HG02885 (cell line): ENCODE data around the gene ANO3.

Experiments used
- ATAC-seq: cut with Tn5 transposase; IDR thresholded peaks from one replicate; pipeline ENCODE4 v1.9.1; 2021; ENCODE audit warnings: mild to moderate bottlenecking; ENCODE audit not compliant: unreplicated experiment, poor library complexity

The ANO3 gene

DNA sequence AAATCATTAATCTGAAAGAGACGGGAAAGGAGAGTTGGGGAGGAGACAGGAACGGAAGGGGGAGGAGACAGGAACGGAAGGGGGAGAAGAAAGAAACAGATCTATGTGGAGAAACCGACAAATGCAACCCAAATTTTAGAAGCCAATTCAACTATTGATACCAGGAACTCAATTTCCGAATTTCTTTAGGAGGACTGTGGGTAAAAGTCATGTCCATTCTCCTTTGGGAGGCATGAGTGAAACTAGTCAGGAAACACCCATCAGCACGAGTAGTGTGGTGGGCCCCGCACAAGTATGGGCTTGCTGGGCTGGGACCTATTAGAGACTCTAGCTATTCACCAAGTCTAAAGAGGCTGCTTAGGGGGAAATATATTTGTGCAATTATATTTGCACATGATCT is 18.1 kb downstream of the ANO3 start:
- ATAC-seq, result no peak

DNA sequence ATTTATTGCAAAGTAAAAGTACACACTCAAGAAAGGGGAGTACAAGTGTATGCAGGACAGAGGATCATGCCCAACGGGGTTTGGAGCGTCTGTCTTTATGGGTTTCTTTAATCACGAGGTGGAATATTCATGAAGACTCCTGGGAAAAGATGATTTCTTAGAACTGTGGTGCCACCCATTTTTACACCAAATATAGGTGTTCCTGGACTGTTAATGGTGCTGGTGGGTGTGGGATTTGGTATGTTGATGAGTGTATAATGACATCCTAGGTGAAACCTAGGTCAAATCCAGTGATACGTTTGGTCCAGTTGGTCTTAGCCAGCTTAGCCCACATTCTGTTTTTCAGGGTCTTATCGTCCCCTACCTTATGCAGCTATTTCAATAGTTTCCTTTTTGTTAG is 21.1 kb downstream of the ANO3 start:
- no peak for ATAC-seq

DNA sequence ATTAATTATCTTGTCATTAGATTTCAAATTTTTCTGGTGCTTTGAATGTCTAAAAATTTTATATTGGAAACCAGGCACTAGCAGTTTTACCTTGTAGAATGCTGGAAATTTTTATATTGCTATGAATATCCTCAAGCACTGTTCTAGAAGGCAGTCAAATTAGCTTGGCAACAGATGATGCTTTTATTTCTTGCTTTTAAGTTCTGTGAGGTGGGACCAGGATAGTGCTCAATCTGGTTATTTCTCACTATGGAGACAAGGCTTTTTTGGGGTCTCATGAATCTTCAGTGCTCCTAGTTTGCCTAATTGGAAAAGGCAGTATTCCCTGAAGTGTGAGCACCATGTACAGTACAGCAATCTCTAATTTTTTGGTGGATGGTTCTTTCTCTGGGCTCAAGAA is 27.1 kb downstream of the ANO3 start:
- no peak for ATAC-seq

- ATAC-seq, result no peak
Observed at GRCh38 chr11:26365284-26365683, 33.4 kb downstream of the ANO3 start.

GRCh38 chr11:26377619-26378018 is 45.7 kb downstream of the ANO3 start:
- ATAC-seq, result no peak

DNA sequence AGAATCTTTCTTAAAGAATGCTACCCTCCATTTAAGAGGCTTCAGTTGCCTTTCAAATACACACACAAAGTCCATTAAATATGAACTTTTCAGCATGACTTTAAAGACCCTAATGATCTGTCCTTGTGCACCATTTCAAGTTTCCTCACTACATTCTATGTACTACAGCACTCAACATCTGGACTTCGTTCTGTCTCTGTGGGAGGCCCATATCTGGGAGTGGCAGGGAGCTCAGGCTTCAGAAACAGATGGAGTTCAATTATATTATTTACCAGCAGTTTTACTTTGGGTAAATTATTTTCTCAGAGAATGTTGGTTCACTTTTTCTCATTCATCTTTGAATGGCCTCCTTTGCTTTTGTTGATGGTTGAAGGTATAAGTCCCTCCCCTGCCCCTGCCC is 67.4 kb downstream of the ANO3 start:
- no peak for ATAC-seq

DNA sequence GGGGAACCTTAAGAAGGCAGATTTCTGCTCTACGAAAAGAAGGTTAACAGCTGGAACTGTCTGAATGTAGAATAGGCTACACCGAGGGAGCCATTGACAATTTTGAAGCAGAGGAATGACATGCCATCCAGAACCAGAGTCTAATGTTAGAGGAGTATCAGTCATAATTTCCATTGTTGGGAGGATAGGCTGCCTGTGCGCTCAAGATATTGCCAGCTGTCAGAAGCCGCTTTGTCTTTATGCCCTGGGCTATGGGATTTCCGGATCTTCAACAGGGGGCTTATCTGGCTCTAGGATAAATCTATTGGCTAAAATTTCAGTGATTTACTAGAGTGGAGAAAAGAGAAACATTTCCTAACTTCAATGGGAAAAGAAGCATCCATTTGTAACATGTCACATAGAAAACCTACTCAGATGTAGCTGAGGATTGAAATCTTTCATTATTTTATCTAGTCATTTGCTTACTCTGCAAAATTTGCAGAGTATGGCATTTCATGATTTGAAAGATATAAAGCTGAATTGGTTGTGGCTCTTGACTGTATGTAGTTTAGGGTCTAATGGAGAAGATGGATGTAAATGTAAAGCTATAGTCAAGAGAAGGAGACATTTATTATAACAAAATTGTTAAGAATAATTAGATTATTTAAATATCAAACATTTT is 78.9 kb downstream of the ANO3 start:
- no peak for ATAC-seq

DNA sequence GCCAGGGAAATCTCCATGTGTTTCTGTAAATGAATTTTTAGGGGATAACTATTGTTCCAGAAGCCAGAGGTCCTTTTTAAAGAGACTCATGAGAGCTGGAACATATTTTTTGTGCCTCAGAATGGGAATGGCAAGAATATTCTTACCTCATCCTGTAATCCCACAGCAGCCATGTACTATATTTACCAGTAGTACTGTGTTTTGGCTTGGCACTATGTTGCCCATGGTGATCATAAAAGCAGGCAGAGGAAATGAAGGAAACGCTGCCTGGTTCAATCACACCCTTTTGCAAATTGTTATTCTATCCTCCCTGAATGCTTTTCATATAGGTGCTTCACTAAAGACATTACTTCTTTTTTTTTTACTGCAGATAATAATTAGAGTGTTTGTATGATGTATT is 81.0 kb downstream of the ANO3 start:
- no peak for ATAC-seq

GRCh38 chr11:26418386-26418912 is 86.5 kb downstream of the ANO3 start:
- ATAC-seq, result no peak

- no peak for ATAC-seq
Observed at GRCh38 chr11:26420331-26420730, 88.4 kb downstream of the ANO3 start.

DNA sequence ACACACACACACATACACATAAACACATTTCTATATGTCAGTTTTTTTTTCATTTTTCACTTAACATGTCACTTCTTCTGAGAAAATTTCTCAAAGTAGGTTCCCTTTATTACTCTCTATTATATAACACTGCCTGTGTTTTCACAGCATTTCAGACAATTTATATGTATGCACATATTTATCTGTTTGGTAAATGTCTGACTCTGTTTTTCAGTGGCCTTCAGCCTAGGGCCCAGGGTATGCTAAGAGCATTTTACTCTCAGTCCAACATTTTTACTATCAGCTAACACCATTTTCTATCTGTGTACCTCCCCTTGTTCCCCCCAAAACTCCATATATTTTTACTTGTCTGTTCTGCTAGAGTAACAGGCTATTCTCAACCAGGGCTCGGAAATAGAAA is 92.3 kb downstream of the ANO3 start:
- no peak for ATAC-seq

- no peak for ATAC-seq
Observed at GRCh38 chr11:26439854-26440253, 107.9 kb downstream of the ANO3 start.

DNA sequence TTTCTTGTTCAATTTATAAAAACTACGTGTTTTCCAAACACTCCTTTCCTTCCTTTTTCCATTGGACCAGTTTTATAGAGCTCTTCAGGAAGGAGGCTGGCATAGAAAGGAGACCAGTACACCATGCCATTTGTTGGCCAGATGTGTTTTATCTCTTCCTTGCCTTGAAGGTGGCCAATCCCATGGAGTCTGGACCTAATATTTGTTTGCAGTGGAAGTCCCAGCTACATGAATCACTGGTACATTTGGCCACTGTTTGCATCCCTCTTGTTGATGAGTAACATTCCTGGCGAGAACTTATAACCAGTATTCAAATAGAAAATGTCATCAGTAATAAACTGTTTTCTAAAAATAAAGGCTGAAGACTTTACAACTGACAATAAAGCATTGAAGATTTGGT is 110.2 kb downstream of the ANO3 start:
- ATAC-seq, result no peak

DNA sequence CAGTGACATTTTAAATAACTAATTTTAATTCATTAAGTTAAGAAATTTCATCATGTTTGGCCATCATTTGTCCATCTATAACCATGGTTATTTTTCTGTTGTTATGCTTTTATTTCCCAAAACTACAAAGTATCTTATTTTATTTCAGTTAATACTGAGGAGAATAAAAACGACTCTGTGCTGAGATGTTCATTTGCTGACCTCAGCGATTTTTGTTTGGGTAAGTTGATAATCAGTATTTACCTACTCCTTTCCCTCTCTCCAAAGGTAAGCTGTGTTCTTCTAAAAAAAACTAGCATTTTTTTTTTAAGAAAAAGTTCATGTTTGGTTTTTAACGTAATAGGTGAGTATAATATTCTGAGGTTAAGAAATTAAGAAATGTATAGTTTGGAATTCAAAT is 111.7 kb downstream of the ANO3 start:
- no peak for ATAC-seq

DNA sequence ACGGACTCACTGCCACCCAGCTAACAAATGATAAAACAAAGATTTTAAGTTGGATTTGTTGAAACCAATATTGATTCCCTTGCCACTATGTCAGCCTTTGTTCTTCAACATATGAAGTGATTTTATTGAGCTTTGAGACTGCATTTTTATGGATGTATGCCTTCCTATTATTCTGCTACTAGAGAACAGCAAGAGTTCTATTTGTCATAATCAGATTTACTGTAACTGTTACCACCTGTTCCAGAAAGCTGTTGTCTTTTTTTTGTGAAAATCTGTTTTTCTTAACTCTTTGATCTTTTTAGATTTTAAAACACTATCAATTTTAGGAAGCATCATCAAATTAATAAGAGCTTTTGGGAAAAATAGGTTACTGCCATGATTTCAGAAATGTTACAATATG is 125.7 kb downstream of the ANO3 start:
- ATAC-seq, result no peak

DNA sequence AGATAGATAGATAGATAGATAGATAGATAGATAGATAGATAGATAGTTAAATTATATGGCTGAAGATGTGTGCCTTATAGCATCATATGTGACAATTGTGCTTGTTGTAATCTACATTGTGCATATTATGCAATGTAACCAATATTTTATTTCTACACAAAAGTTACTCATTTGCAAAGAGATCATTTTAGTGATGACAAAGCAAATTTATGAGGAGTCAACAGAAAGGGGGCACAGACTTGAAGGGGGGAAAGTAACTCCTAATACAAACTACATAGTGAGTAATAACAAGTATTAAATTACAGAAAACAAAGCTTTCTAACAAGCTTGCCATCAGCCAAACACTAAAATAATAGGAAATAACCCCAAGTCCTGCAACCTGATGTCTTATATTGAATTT is 133.3 kb downstream of the ANO3 start:
- ATAC-seq, result no peak

GRCh38 chr11:26467506-26467905 is 135.6 kb downstream of the ANO3 start:
- no peak for ATAC-seq

- no peak for ATAC-seq
Observed at GRCh38 chr11:26470992-26471391, 139.1 kb downstream of the ANO3 start.

DNA sequence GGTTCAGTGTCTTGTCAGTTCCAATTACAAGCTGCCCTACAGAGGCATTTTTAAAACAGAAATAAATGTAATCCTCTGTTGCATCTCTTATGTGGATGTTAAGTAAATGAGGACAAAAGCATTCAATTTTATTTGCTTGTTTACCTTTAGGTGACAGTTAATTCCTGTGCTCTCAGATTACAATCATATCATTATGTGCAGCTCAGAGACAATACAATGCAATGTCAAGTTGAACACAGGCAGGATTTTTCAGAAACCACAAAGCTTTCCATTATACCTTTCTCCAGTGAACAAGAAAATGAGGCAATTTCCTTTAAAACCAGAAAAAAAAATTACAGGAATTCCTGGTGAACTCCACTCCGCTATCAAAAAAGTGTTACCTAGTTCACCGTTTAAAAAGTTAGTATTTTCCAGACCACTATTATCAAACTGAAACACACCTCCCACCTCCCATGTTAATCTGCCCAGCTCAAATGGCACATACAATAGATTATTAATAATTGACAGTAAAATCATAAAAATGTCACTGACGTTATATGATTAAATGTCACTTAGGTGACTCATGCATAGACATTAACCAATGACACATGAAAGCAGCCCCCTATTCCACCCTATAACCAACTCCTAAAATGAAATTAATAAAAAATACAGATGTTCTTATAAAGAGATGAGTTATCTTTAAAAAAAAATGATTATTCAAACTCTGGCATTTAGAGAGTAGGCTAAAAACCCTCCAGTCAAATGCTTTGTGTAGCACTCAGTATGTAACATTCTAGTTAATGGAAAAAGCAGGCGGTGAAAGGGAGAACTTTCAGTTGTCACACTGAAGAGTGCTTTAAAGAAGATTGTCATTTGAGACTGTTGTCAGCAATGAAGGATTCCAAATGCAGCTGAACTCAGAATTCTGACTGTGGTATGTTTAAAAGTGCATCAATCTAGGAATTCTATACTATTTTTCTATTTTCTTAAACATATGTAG is 141.6 kb downstream of the ANO3 start:
- ATAC-seq, result no peak

DNA sequence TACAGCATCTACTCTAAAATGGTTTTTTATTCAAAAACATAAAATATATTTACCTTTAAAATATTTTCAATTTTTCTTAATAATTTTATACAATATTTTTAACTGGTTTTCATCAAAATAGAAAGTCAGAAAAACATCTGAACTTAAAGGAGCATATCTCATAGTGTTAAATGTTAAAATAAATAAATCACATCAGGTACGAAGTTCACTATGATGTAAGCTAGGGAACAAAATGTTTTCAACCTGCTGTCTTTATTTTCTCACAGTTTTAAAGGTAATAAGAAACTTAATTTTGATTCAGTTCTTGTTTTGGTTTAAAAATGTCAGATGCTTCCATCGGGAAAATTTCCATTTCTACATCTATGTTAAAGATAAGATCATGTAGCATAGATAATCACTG is 142.5 kb downstream of the ANO3 start:
- no peak for ATAC-seq

- ATAC-seq, result no peak
Observed at GRCh38 chr11:26477396-26477795, 145.5 kb downstream of the ANO3 start.
